HepG2 (cell line): ENCODE measurements around the gene HTD2.

Source experiments
- CREB1 ChIP-seq, 2 experiments: fragments of 450-650 bp in 1 of 2; IDR thresholded peaks; 2 replicates each; pipeline ENCODE4 v1.6.1; 2016 to 2017; ENCODE audit warnings: control low read depth in 1 of 2, mild to moderate bottlenecking in 1 of 2, missing compliant biosample characterization in 1 of 2, missing genetic modification characterization in 1 of 2
- HNRNPK ChIP-seq: fragments of 200-400 bp; formaldehyde crosslinking; IDR thresholded peaks from 2 replicates; pipeline ENCODE4 v1.6.1; 2018; ENCODE audit warnings: low read length, low read depth, moderate library complexity, mild to moderate bottlenecking; ENCODE audit not compliant: poor library complexity, severe bottlenecking
- NR2F1 ChIP-seq, 2 experiments: fragments of 450-650 bp in 1 of 2; formaldehyde crosslinking in 1 of 2; IDR thresholded peaks; 2 replicates each; pipeline versions ENCODE4 v1.5.0 to v1.6.1; 2016 to 2020; ENCODE audit warnings: mild to moderate bottlenecking in 1 of 2, missing compliant biosample characterization in 1 of 2, missing genetic modification reagents in 1 of 2, moderate library complexity in 1 of 2
- POLR2A ChIP-seq, 2 experiments: IDR thresholded peaks; 2 replicates each; pipeline ENCODE4 v1.6.1; 2011; ENCODE audit warnings: low read depth in 2 of 2, low read length in 2 of 2, mild to moderate bottlenecking in 1 of 2, moderate library complexity in 1 of 2; ENCODE audit not compliant: insufficient read depth in 1 of 2
- SIX1 ChIP-seq: sonication (generic); formaldehyde crosslinking; IDR thresholded peaks from 2 replicates; pipeline ENCODE4 v1.4.0; 2020; ENCODE audit warnings: missing genetic modification reagents, borderline replicate concordance
- TF ChIP-seq, protein P1 (sequence below): sonication (generic); formaldehyde crosslinking; IDR thresholded peaks from 2 replicates; pipeline ENCODE4 v1.5.1; 2020; ENCODE audit warnings: mild to moderate bottlenecking, moderate library complexity, missing genetic modification reagents
- TF ChIP-seq, protein P2 (sequence below), 2 experiments: IDR thresholded peaks; 2 replicates each; pipeline ENCODE4 v1.6.1; 2011 to 2012; ENCODE audit warnings: low read length in 2 of 2, borderline replicate concordance in 1 of 2, low read depth in 1 of 2, mild to moderate bottlenecking in 1 of 2, moderate library complexity in 1 of 2
- TF ChIP-seq, protein P3 (sequence below), 2 experiments: sonication (generic) in 1 of 2; formaldehyde crosslinking in 1 of 2; IDR thresholded peaks; 2 replicates each; pipeline versions ENCODE4 v1.5.1 to v1.6.1; 2011 to 2020; ENCODE audit warnings: borderline replicate concordance in 1 of 2, low read depth in 1 of 2, low read length in 1 of 2, mild to moderate bottlenecking in 1 of 2, missing genetic modification reagents in 1 of 2, moderate library complexity in 1 of 2
- TF ChIP-seq, protein P4 (sequence below): sonication (generic); formaldehyde crosslinking; IDR thresholded peaks from 2 replicates; pipeline ENCODE4 v1.4.0; 2020; ENCODE audit warnings: missing genetic modification reagents
- TF ChIP-seq, protein P5 (sequence below): sonication (generic); formaldehyde crosslinking; IDR thresholded peaks from 2 replicates; pipeline ENCODE4 v1.5.0; 2020; ENCODE audit warnings: mild to moderate bottlenecking, missing genetic modification reagents, moderate library complexity
- TF ChIP-seq, protein P6 (sequence below), 2 experiments: fragments of 450-650 bp in 1 of 2; sonication (generic) in 1 of 2; formaldehyde crosslinking in 1 of 2; IDR thresholded peaks; 2 replicates each; pipeline versions ENCODE4 v1.6.1 to v1.8.0; 2016 to 2022; ENCODE audit warnings: antibody characterized with exemption in 1 of 2, mild to moderate bottlenecking in 1 of 2, missing genetic modification reagents in 1 of 2

DNA sequence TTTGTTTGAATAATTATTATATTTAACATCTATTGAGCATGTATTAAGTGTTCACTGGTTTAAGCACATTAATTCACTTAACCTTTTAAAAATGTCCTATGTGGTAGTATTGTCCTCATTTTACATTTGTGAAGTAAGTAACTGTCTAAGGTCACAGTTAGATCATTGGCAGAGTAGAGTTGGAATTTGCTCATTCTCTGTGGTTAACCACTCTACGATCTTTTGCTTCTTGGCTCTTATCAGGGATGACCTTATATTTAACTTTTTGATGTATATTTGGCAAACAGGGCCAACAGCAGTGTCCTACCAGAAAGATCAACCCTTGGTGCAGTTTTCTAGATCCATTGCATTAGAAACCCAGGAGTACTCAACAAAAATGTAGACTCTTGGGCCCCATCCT is 60.4 kb downstream of the HTD2 start:
- TF ChIP-seq, protein P1, sequence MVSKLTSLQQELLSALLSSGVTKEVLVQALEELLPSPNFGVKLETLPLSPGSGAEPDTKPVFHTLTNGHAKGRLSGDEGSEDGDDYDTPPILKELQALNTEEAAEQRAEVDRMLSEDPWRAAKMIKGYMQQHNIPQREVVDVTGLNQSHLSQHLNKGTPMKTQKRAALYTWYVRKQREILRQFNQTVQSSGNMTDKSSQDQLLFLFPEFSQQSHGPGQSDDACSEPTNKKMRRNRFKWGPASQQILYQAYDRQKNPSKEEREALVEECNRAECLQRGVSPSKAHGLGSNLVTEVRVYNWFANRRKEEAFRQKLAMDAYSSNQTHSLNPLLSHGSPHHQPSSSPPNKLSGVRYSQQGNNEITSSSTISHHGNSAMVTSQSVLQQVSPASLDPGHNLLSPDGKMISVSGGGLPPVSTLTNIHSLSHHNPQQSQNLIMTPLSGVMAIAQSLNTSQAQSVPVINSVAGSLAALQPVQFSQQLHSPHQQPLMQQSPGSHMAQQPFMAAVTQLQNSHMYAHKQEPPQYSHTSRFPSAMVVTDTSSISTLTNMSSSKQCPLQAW (CRISPR knock-in tag): no peak
- TF ChIP-seq, protein P2, sequence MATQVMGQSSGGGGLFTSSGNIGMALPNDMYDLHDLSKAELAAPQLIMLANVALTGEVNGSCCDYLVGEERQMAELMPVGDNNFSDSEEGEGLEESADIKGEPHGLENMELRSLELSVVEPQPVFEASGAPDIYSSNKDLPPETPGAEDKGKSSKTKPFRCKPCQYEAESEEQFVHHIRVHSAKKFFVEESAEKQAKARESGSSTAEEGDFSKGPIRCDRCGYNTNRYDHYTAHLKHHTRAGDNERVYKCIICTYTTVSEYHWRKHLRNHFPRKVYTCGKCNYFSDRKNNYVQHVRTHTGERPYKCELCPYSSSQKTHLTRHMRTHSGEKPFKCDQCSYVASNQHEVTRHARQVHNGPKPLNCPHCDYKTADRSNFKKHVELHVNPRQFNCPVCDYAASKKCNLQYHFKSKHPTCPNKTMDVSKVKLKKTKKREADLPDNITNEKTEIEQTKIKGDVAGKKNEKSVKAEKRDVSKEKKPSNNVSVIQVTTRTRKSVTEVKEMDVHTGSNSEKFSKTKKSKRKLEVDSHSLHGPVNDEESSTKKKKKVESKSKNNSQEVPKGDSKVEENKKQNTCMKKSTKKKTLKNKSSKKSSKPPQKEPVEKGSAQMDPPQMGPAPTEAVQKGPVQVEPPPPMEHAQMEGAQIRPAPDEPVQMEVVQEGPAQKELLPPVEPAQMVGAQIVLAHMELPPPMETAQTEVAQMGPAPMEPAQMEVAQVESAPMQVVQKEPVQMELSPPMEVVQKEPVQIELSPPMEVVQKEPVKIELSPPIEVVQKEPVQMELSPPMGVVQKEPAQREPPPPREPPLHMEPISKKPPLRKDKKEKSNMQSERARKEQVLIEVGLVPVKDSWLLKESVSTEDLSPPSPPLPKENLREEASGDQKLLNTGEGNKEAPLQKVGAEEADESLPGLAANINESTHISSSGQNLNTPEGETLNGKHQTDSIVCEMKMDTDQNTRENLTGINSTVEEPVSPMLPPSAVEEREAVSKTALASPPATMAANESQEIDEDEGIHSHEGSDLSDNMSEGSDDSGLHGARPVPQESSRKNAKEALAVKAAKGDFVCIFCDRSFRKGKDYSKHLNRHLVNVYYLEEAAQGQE (IDR thresholded peaks at IDR 0.05; ENCODE audit: borderline replicate concordance in 1 of 2, low read depth in 1 of 2, low read length in 2 of 2): no peak
- TF ChIP-seq, protein P3, sequence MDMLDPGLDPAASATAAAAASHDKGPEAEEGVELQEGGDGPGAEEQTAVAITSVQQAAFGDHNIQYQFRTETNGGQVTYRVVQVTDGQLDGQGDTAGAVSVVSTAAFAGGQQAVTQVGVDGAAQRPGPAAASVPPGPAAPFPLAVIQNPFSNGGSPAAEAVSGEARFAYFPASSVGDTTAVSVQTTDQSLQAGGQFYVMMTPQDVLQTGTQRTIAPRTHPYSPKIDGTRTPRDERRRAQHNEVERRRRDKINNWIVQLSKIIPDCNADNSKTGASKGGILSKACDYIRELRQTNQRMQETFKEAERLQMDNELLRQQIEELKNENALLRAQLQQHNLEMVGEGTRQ (IDR thresholded peaks at IDR 0.05; ENCODE audit: low read depth, low read length): no peak
- TF ChIP-seq, protein P3 (CRISPR knock-in tag; IDR thresholded peaks at IDR 0.05; ENCODE audit: borderline replicate concordance): no peak
- TF ChIP-seq SIX1 (no peak), HNRNPK (no peak), CREB1 (IDR thresholded peaks at IDR 0.05) (no peak), CREB1 (CRISPR knock-in tag; IDR thresholded peaks at IDR 0.05) (no peak), POLR2A (IDR thresholded peaks at IDR 0.05; ENCODE audit: insufficient read depth in 1 of 2, low read depth in 2 of 2, low read length in 2 of 2) (no peak), NR2F1 (CRISPR knock-in tag; IDR thresholded peaks at IDR 0.05) (no peak)
- TF ChIP-seq, protein P4, sequence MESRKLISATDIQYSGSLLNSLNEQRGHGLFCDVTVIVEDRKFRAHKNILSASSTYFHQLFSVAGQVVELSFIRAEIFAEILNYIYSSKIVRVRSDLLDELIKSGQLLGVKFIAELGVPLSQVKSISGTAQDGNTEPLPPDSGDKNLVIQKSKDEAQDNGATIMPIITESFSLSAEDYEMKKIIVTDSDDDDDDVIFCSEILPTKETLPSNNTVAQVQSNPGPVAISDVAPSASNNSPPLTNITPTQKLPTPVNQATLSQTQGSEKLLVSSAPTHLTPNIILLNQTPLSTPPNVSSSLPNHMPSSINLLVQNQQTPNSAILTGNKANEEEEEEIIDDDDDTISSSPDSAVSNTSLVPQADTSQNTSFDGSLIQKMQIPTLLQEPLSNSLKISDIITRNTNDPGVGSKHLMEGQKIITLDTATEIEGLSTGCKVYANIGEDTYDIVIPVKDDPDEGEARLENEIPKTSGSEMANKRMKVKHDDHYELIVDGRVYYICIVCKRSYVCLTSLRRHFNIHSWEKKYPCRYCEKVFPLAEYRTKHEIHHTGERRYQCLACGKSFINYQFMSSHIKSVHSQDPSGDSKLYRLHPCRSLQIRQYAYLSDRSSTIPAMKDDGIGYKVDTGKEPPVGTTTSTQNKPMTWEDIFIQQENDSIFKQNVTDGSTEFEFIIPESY: no peak
- TF ChIP-seq, protein P5, sequence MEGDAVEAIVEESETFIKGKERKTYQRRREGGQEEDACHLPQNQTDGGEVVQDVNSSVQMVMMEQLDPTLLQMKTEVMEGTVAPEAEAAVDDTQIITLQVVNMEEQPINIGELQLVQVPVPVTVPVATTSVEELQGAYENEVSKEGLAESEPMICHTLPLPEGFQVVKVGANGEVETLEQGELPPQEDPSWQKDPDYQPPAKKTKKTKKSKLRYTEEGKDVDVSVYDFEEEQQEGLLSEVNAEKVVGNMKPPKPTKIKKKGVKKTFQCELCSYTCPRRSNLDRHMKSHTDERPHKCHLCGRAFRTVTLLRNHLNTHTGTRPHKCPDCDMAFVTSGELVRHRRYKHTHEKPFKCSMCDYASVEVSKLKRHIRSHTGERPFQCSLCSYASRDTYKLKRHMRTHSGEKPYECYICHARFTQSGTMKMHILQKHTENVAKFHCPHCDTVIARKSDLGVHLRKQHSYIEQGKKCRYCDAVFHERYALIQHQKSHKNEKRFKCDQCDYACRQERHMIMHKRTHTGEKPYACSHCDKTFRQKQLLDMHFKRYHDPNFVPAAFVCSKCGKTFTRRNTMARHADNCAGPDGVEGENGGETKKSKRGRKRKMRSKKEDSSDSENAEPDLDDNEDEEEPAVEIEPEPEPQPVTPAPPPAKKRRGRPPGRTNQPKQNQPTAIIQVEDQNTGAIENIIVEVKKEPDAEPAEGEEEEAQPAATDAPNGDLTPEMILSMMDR (CRISPR knock-in tag): no peak
- TF ChIP-seq, protein P6, sequence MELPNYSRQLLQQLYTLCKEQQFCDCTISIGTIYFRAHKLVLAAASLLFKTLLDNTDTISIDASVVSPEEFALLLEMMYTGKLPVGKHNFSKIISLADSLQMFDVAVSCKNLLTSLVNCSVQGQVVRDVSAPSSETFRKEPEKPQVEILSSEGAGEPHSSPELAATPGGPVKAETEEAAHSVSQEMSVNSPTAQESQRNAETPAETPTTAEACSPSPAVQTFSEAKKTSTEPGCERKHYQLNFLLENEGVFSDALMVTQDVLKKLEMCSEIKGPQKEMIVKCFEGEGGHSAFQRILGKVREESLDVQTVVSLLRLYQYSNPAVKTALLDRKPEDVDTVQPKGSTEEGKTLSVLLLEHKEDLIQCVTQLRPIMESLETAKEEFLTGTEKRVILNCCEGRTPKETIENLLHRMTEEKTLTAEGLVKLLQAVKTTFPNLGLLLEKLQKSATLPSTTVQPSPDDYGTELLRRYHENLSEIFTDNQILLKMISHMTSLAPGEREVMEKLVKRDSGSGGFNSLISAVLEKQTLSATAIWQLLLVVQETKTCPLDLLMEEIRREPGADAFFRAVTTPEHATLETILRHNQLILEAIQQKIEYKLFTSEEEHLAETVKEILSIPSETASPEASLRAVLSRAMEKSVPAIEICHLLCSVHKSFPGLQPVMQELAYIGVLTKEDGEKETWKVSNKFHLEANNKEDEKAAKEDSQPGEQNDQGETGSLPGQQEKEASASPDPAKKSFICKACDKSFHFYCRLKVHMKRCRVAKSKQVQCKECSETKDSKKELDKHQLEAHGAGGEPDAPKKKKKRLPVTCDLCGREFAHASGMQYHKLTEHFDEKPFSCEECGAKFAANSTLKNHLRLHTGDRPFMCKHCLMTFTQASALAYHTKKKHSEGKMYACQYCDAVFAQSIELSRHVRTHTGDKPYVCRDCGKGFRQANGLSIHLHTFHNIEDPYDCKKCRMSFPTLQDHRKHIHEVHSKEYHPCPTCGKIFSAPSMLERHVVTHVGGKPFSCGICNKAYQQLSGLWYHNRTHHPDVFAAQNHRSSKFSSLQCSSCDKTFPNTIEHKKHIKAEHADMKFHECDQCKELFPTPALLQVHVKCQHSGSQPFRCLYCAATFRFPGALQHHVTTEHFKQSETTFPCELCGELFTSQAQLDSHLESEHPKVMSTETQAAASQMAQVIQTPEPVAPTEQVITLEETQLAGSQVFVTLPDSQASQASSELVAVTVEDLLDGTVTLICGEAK (IDR thresholded peaks at IDR 0.05): no peak
- TF ChIP-seq, protein P6 (CRISPR knock-in tag; IDR thresholded peaks at IDR 0.05): no peak
